CD1c-positive myeloid dendritic cell (primary cell): ENCODE data around the gene PLCL1.
A peak's percentile ranks its signal among the peaks of the same experiment; 100 is the strongest.

Experiments used
- DNase-seq: peaks from one replicate; pipeline ENCODE4 v3.0.0-alpha.2; 2016; ENCODE audit errors: extremely low spot score

The PLCL1 gene

GRCh38 chr2:197804049-197804757 is at the start of gene PLCL1:
PLCL1 (plus strand) TSS chr2:197804593.
- DNase-seq = peak; percentile 90

DNA sequence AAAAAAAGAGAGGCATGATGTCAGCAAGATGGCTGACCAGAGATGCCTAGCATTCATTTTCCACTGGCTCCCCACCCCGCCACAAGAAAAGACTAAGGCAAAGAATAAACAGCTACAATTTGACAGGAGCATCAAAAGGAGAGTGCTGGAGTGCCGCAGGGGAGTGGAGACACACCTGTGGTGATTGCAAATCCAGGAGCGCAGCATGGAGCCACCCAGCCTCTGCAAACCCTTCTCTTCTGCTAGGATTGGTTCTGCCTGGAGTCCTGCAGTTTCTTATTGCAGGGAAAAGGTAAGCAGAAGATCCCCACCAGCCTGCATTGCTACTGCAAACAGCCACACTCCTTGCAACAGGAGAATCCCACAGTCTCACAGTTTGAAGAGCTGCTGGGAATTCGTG is 45.4 kb upstream of the PLCL1 start:
- DNase-seq = no peak

DNA sequence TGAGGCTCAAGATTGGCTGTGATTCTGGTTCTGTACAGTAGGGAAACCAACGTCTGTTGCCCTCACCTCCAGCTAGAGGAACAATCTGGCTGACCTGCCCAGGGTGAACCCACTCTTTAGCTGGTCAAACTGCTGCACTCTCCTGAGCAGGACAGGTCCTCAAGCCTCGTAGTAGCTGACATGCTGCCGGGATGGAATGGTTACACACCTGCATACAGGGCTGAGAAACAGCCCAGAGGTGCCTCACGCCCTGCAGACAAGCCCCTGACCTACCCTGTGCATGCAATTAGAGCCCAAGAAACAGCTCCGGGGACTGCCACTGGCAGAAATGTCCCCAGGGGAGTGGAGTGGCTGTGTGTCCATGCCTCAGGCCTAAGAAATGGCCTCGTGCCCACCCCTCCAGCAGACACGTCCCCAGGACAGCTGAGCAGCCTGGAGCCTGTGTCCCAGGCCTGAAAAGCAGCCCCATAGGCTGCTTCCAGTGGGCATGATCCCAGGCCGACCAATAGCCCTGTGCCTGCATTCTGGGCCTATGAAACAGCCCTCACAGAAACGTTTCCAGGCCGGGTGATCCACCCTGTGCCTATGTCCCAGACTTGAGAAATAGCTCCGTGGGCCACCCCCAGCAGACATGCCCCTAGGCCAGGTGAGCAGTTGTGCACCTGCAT is 44.6 kb upstream of the PLCL1 start:
- DNase-seq = no peak

DNA sequence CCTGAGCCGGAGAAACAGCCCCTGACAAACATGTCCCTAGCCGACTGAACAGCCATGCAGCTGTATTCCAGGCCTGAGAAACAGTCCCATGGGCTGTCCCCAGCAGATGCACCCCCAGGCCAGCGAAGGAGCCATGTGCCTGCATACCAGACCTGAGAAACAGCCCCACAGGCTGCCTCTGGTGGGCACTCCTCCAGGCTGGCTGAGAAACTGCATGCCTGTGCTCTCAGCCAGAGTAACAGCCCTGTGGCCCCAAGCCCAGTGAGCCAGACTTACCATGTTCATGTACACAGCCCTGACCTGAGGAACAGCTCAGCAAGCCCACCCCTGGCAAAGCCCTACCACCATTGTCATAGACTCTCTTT is 44.1 kb upstream of the PLCL1 start:
- no peak for DNase-seq

DNA sequence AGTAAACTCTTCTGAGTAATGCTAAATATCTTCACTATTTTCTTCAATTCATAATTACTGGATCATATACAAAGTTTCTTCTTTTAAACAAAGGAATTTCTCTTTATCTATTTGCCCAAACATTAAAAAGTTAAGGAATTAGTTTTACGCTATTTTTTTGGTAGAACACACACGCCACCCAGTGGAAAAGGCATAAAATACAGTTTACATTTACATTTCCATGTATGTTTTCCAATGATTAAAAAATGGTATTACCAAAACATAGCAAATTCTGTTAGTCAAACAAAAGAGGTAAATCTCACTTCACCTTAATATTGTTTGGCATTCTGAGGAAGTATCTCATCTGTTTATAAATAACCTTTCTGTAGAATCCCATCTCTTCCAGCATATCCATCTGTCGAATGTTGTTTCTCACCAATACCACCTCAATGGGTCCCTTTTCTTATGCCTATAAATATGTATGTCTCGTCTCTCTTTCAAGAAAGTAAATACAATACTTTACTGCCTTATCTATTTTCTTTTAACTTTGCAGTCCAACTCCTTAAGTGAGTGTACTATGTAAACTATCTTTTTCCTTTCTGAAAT is 26.5 kb upstream of the PLCL1 start:
- DNase-seq = peak; percentile 68

GRCh38 chr2:197779261-197779660 is 25.1 kb upstream of the PLCL1 start:
- DNase-seq = no peak

DNA sequence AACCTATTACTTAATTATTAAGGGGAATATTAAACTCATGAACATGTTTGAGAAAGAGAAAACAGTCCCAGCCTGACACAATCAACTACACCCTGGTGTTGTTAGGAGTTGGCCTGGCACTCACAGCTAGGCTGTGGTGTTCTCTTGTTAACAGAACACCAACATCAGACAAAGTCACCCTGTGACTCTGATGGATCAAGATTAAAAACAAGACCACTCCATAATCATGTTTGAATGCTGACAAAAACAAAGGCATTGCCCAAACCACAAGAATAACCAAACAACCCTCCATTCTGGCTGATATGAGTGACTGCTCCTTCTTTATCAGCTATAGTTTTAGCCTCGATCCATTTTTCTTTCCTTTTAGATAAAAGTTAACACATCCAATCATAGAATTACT is 22.3 kb upstream of the PLCL1 start:
- DNase-seq = no peak

DNA sequence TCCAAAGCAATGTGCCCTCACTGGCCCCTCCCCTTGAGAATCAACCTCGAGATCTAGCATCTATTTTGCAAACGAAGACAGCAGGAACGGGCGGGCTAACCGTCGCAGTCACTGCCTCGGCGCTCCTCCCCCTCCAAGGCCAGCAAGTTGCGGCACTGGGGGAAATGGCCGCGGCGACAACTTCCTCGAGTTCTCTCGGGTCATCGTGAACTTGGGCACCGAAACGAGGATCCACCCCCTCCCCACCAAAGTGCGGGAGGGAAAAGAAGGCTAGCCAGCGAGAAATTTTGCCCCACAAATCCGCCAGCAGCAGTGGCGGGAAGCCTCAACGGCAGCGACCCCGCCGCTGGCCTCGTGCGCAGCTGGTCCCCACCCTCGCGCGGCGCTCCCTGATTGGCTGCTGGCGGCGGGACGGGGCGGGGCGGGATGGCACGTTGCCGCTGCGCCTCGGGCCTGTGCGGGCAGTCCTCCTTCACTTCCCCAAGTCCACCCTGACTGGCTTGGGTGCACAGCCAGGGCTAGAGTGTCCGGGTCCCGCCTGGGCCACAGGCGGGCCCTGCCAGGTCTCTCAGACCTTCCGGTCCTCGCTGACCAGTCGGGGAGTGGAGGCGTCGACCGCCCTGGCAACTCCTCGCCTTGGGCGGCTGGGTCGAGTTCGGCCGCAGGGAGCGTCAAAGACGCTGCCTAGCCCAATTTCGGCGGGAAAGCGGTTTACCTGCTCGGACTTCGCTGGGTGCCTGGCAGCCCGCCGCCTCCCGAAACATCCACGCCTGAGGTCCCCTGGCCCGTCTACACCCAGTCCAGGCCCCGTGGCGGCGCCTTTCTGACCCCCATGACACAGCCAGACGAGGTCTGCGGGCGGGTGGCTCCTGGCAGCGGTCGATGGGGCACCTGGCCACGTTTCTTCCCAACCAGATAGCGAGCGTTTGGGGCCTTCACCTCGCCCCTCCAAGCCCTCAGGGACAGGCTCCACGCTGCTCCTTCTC is 19.1 kb upstream of the PLCL1 start, which contains the start of gene BOLL:
TSS of gene BOLL (minus strand) at position 364 of the 986 bp plus-strand sequence. CDS start 3,469 bp downstream, outside the sequence.
- DNase-seq = no peak

GRCh38 chr2:197786010-197786877 is 18.1 kb upstream of the PLCL1 start:
- DNase-seq = peak; percentile 21

- DNase-seq = no peak
Observed at GRCh38 chr2:197793456-197793855, 10.9 kb upstream of the PLCL1 start.

- DNase-seq = no peak
Observed at GRCh38 chr2:197795277-197795676, 9.1 kb upstream of the PLCL1 start.

- no peak for DNase-seq
Observed at GRCh38 chr2:197798187-197798586, 6.2 kb upstream of the PLCL1 start.

- DNase-seq = no peak
Observed at GRCh38 chr2:197799068-197799467, 5.3 kb upstream of the PLCL1 start.

DNA sequence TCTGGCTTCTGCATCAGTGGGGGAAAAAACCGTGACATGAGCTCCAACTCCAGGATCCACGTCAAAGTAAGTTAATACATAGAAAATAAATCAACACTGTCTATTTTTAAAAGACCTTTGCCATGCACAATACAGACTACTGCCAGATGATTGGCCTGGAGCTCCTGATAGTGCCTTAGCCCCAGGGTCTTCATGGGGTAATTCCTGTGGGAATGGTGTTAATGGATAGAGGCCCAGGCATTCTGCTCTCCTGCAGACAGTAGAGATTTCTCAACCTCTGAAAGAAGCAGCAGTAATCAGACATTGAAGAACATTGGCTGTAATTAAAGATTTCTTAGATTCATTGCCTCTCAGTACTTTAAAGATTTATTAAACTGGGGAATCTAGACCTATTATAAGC is 4.3 kb upstream of the PLCL1 start:
- DNase-seq = no peak

DNA sequence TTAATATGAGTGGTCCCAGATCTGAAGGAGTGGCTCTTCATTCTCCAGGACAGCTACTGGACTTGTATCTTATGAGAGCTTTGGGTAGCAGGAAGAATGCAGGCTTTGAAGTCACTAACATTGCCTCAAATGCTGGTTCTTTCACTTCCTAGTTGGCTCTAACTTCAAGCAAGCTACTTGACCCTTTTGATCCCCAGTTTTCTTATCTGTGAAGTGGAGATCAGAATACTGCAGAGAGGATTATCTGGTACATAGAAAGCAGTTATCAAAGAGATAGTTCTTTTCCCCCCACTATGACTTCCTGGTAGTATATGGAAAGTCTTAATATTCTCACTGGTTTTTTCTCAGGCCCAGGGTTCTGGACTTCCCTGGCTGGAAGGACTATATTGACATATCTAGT is 3.4 kb upstream of the PLCL1 start:
- DNase-seq = no peak

- peak; percentile 69 for DNase-seq
Observed at GRCh38 chr2:197803033-197803444, 1.4 kb upstream of the PLCL1 start.

DNA sequence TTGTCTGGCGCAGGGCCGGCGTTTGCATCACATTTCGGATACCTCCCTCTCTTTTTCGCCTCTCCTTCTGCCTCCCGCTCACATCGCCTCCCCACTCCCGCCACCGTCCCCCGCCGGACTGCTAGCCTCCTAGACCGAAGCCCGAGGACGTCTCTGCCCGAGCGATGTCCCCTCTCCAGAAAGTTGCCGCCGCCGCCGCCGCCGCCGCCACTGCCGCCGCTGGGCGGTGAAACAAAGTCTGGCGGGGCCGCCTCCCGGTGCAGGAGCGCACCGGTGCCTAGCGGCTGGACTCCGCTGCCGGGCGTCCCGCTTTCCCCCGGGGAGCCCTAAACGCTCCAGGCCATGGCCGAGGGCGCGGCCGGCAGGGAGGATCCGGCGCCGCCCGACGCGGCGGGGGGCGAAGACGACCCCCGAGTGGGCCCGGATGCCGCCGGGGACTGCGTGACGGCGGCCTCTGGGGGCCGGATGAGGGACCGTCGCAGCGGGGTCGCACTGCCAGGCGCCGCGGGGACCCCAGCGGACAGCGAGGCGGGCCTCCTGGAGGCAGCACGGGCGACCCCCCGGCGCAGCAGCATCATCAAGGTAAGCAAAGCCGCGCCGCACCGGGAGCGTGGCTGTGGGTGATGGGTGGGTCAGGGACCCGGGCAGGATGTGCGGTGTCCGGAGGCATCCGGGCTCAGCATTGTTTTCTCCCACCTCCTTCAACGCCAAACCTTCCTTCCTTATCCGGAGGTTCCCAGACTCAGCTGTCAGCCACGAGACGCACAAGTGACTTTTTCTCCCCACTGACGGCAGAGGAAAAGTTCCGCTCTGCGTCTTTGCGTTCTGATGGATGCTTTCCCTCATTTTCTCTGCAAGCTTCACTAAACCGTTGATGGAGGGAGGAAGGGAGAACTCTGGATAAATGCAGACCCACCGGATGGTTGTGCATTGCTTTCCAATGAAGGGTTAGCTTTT is 643 bp downstream of the PLCL1 start:
- DNase-seq = peak; percentile 36

DNA sequence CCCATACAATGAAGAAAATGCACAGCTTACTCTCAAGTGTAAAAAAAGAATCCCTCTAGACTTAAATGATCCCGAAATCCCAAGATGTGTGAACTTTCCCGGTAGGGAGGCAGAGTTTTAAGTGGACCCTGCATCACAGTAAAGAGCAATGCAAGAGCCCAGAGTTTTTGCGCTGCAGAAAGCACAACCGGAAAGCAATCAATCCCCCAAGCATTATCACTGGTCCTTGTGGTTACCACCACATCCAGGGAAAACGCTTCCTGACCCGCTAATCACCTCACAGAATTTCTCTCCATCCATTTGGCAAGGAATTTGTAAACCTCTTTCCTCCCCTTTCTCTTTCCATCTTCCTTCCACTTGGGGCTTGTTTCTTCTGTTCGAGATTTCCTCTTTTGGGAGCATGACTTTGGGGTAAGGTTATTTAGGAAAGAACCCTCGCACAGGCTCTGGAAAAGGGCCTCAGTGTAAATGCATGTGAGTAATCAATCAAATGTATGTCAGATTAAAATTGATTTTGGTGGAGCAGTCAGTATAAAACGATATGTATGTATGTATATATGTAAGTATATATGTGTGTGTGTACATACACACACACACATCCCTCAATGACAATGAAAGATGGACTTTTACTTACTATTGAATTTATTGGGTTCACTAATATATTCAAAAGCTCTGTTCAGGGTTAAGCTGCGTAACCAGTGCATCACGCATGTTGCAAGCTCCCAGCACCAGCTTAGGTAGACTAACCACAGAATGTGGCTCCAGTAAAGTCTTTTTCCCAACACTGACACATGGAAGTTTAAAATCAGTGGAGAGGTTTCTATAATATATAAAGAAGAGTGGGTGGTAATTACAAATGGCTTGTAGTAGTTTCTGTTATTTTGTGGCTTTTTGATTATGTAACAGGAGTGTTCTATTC is 1.6 kb downstream of the PLCL1 start:
- DNase-seq = no peak

DNA sequence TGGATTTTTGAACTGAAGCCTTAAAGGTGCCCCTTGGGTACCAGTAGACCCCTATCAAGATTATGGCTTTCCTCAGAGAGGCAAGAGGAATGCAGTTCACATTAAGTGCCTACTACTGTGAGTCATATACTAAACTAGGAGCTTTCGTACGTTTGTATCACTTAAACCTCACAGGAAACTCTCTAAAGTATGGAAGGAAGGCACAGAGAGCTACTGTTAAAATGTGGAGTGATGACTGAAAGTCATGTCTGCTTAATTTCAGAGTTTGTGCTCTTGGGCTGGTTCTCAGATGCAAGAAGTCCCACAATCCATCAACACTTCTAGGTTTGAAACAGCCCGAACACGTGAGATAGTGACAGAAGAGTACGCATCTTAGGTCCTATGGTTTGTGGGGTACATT is 4.7 kb downstream of the PLCL1 start:
- no peak for DNase-seq
